Neuronal stem cell (in vitro differentiated cells): ENCODE measurements around the gene ERFL. TPM values are rescaled to one million over a fixed set of nuclear protein-coding genes. Genes with fewer than 3 reads are reported as not detected.

Experiments used
- DNase-seq: peaks from one replicate; pipeline ENCODE4 v3.0.0-alpha.2; 2013; ENCODE audit warnings: low spot score
- H2AFZ ChIP-seq: one replicate; pipeline ENCODE4 v1.6.1; 2013; ENCODE audit warnings: mild to moderate bottlenecking, low read length, inconsistent platforms
- H2AK5ac ChIP-seq: 2 replicates; pipeline ENCODE4 v1.6.1; 2013; ENCODE audit warnings: low read depth, mild to moderate bottlenecking, inconsistent platforms, low read length, moderate library complexity, mixed read lengths
- H2BK120ac ChIP-seq: 2 replicates; pipeline ENCODE4 v1.6.1; 2013; ENCODE audit warnings: low read depth, mild to moderate bottlenecking, inconsistent platforms, low read length, moderate library complexity, mixed read lengths
- H2BK12ac ChIP-seq: one replicate; pipeline ENCODE4 v1.6.1; 2013; ENCODE audit warnings: low read length, inconsistent platforms
- H2BK15ac ChIP-seq: 2 replicates; pipeline ENCODE4 v1.6.1; 2013; ENCODE audit warnings: mild to moderate bottlenecking, low read length, inconsistent platforms, mixed read lengths
- H2BK5ac ChIP-seq: one replicate; pipeline ENCODE4 v1.6.1; 2013; ENCODE audit warnings: inconsistent platforms, mild to moderate bottlenecking, low read length, moderate library complexity
- H3K14ac ChIP-seq: one replicate; pipeline ENCODE4 v1.6.1; 2013; ENCODE audit warnings: low read length, inconsistent platforms
- H3K18ac ChIP-seq: 2 replicates; pipeline ENCODE4 v1.6.1; 2013; ENCODE audit warnings: low read length, inconsistent platforms
- H3K23ac ChIP-seq: 2 replicates; pipeline ENCODE4 v1.6.1; 2013; ENCODE audit warnings: low read depth, mild to moderate bottlenecking, mixed read lengths, low read length, inconsistent platforms; ENCODE audit not compliant: poor library complexity
- H3K27ac ChIP-seq: replicated peaks from 3 replicates; pipeline ENCODE4 v1.5.1; 2013; ENCODE audit warnings: low read length, inconsistent platforms
- H3K27me3 ChIP-seq, 3 experiments: 2 replicates each; pipeline ENCODE4 v1.6.1; 2013; ENCODE audit warnings: low read length in 3 of 3, mild to moderate bottlenecking in 2 of 3, inconsistent platforms in 1 of 3, low read depth in 1 of 3, mixed read lengths in 1 of 3, moderate library complexity in 1 of 3; ENCODE audit not compliant: control insufficient read depth in 3 of 3, insufficient read depth in 3 of 3
- H3K36me3 ChIP-seq, 2 donors: replicated peaks in 1 of 2; 2 replicates each; pipeline ENCODE4 v1.6.1; 2013; ENCODE audit warnings: low read length in 2 of 2; ENCODE audit not compliant: control insufficient read depth in 2 of 2, insufficient read depth in 2 of 2
- H3K4ac ChIP-seq: 2 replicates; pipeline ENCODE4 v1.6.1; 2013; ENCODE audit warnings: inconsistent platforms, mild to moderate bottlenecking, low read length, moderate library complexity
- H3K4me1 ChIP-seq, 2 donors: 1 replicate in 1 of 2; 2 replicates in 1 of 2; pipeline ENCODE4 v1.6.1; 2013; ENCODE audit warnings: low read length in 2 of 2, low read depth in 1 of 2; ENCODE audit not compliant: control insufficient read depth in 2 of 2, insufficient read depth in 1 of 2
- H3K4me2 ChIP-seq: one replicate; pipeline ENCODE4 v1.6.1; 2013; ENCODE audit warnings: mild to moderate bottlenecking, low read length, inconsistent platforms; ENCODE audit not compliant: insufficient read depth, poor library complexity, severe bottlenecking
- H3K4me3 ChIP-seq, 2 donors: 2 replicates each; pipeline ENCODE4 v1.5.1; 2013; ENCODE audit warnings: low read length in 2 of 2, mild to moderate bottlenecking in 2 of 2, inconsistent platforms in 1 of 2, moderate library complexity in 1 of 2
- H3K79me1 ChIP-seq: one replicate; pipeline ENCODE4 v1.6.1; 2013; ENCODE audit warnings: low read depth, mild to moderate bottlenecking, inconsistent platforms, low read length, moderate library complexity
- H3K9ac ChIP-seq: one replicate; pipeline ENCODE4 v1.6.1; 2013; ENCODE audit warnings: mild to moderate bottlenecking, low read depth, low read length, inconsistent platforms; ENCODE audit not compliant: poor library complexity
- H3K9me3 ChIP-seq, 2 donors: replicated peaks in 1 of 2; 2 replicates each; pipeline versions ENCODE3 to v1.6.1; 2013; ENCODE audit warnings: low read length in 2 of 2, mild to moderate bottlenecking in 2 of 2, inconsistent platforms in 1 of 2, low read depth in 1 of 2, mixed read lengths in 1 of 2, moderate library complexity in 1 of 2; ENCODE audit not compliant: control insufficient read depth in 2 of 2, insufficient read depth in 1 of 2
- H4K8ac ChIP-seq: one replicate; pipeline ENCODE4 v1.6.1; 2013; ENCODE audit warnings: low read depth, mild to moderate bottlenecking, inconsistent platforms, low read length, moderate library complexity
- H4K91ac ChIP-seq: one replicate; pipeline ENCODE4 v1.6.1; 2013; ENCODE audit warnings: low read length, low read depth, mild to moderate bottlenecking, inconsistent platforms; ENCODE audit not compliant: poor library complexity
- WGBS, 2 donors: extraction: QIAGEN DNeasy Blood & Tissue Kit; methylation state at CpG; one replicate each; pipeline ENCODE4 v1.1.7; 2013; ENCODE audit warnings: missing lambda C conversion rate in 2 of 2, mixed read lengths in 1 of 2; ENCODE audit not compliant: insufficient read length in 2 of 2, insufficient replicate concordance in 1 of 2; ENCODE audit errors: extremely low coverage in 2 of 2; 5-methylcytosine and 5-hydroxymethylcytosine counted together
- polyA plus RNA-seq, 2 experiments: library from polyadenylated mRNA; stranded (reverse); fragments of 200-250 nt; gene quantifications; one replicate each; pipeline ENCODE4 v1.2.3, GENCODE V29; 2013

Gene ERFL
- polyA plus RNA-seq (2013, experiment 1 of 2): 0.47 TPM
- polyA plus RNA-seq (2013, experiment 2 of 2): 0.44 TPM

DNA sequence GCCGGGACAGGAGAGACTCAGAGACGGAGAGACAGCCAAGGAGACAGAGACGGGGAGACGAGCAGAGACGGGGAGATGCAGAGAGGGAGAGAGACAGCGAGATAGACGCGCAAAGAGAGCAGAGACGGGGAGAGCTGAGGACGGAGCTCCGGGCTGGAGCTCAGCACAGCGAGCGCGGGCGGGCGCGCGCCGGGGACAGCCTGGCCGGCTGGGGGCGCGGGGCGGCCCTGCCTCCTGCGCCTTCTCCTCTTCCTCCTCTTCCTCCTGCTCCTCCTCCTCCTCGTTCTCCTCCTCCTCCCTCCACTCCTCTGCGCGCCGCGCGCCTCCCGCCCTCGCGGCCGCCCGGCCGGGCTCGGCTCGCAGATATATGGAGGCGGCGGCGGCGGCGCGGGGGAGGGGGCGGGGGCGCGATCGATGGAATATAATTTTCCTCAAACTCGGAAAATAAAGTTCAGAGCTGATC is at the start of gene ERFL:
ERFL (minus strand) TSS at position 229 of the 463 bp plus-strand sequence. CDS start 15,530 bp downstream, outside the sequence.
- H3K4me2 ChIP-seq: peak within 1 kb of the TSS; percentile 79
- DNase-seq: no peak
- H3K4me1 ChIP-seq: peaks cover 6 to 10% of the 10 kb centered on the region in 2 donors

DNA sequence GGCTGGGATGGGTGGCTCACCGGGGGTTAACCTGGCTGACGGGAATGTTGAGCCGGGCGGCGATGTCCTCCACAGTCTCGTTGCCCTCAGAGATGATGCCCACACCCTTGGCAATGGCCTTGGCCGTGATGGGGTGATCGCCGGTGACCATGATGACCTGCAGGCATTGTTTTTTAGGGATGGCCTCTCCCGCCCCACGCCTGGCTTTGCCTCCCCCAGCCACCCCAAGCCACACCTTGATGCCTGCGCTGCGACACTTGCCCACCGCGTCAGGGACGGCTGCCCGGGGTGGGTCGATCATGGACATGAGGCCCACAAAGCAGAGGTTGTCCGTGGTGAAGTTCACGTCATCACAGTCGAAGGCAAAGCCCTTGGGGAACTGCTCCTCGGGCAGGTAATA is 49.7 kb upstream of the ERFL start:
- no CpG with 5 or more reads among the region's 22 CpGs for WGBS, 2 donors
- H3K79me1 ChIP-seq: no peaks in the 10 kb centered on the region
- H3K4me2 ChIP-seq: no peak overlapping the region
- H3K4me1 ChIP-seq: no peaks in the 10 kb centered on the region
- no peak overlapping the region for H2BK12ac ChIP-seq
- no peak overlapping the region for H3K18ac ChIP-seq
- H3K27ac ChIP-seq: no peak overlapping the region
- no peak overlapping the region for H2AFZ ChIP-seq
- peak overlapping the region; percentile 70 for H3K9ac ChIP-seq
- H2BK120ac ChIP-seq: no peak overlapping the region
- H3K14ac ChIP-seq: peak overlapping the region; percentile 56
- no peak overlapping the region for H2BK15ac ChIP-seq
- H4K8ac ChIP-seq: no peak overlapping the region
- H3K4ac ChIP-seq: no peak overlapping the region
- DNase-seq: no peak
- H3K4me3 ChIP-seq: peak overlapping the region in 1 of 2 donors; percentile 12
- peaks cover 3 to 14% of the 10 kb centered on the region in 2 donors for H3K36me3 ChIP-seq
- H3K27me3 ChIP-seq: no peaks in the 10 kb centered on the region
- H2BK5ac ChIP-seq: no peak overlapping the region
- no peak overlapping the region for H4K91ac ChIP-seq
- H3K9me3 ChIP-seq: no peaks in the 10 kb centered on the region
- H2AK5ac ChIP-seq: peak overlapping the region; percentile 81
- peak overlapping the region; percentile 55 for H3K23ac ChIP-seq

More for the DNA sequence above, at the start of gene ERFL:
- peak within 1 kb of the TSS; percentile 89 for H2AFZ ChIP-seq
- H3K9me3 ChIP-seq: peaks cover 0 to 11% of the 10 kb centered on the region in 2 donors
- peak within 1 kb of the TSS; percentile 93 for H3K18ac ChIP-seq
- H4K8ac ChIP-seq: no peak within 1 kb of the TSS
- H3K79me1 ChIP-seq: no peaks in the 10 kb centered on the region
- H3K9ac ChIP-seq: peak within 1 kb of the TSS; percentile 87
- no peak within 1 kb of the TSS for H2BK15ac ChIP-seq
- H3K27ac ChIP-seq: no peak within 1 kb of the TSS
- H2BK5ac ChIP-seq: no peak within 1 kb of the TSS
- no peaks in the 10 kb centered on the region for H3K36me3 ChIP-seq
- no CpG with 5 or more reads among the region's 49 CpGs for WGBS, 2 donors
- peaks cover 47 to 94% (median 88%) of the 10 kb centered on the region in 3 experiments for H3K27me3 ChIP-seq
- H4K91ac ChIP-seq: no peak within 1 kb of the TSS
- H2BK120ac ChIP-seq: peak within 1 kb of the TSS; percentile 33
- peak within 1 kb of the TSS; percentile 47 for H2BK12ac ChIP-seq
- no peak within 1 kb of the TSS for H3K4ac ChIP-seq
- peak within 1 kb of the TSS; percentile 83 for H3K14ac ChIP-seq
- peak within 1 kb of the TSS; percentile 44 to 72 for H3K4me3 ChIP-seq
- H3K23ac ChIP-seq: peak within 1 kb of the TSS; percentile 95
- no peak within 1 kb of the TSS for H2AK5ac ChIP-seq

DNA sequence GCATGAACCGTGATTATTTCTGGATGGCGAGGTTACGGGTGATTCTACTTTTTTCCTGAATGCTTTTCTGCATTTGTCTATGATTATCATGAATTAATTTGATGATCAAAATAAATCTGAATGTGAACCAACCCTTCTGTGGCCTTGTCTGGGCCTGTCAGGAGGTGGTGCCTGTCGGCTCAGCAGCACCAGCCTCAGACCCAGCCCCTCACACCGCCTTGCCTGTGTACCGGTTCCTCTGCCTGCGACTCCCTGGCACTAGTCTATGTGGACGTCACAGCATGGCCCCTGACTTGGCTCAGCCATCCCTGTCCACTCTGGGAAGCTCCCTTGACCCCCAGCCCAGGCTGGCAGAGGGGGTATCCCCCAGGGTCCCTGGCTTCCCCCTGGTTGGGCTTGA is 46.4 kb upstream of the ERFL start:
- no peak overlapping the region for H4K91ac ChIP-seq
- H3K36me3 ChIP-seq: peaks cover 5% of the 10 kb centered on the region in 2 donors
- no CpG with 5 or more reads among the region's 8 CpGs for WGBS, 2 donors
- no peak overlapping the region for H2BK120ac ChIP-seq
- no peak overlapping the region for H3K4ac ChIP-seq
- no peak overlapping the region for H3K18ac ChIP-seq
- H3K27ac ChIP-seq: no peak overlapping the region
- H3K9me3 ChIP-seq: no peaks in the 10 kb centered on the region
- no peak overlapping the region for H2AFZ ChIP-seq
- H3K79me1 ChIP-seq: no peaks in the 10 kb centered on the region
- H3K4me3 ChIP-seq: no peak overlapping the region
- H2BK15ac ChIP-seq: no peak overlapping the region
- H2BK5ac ChIP-seq: no peak overlapping the region
- H3K4me2 ChIP-seq: no peak overlapping the region
- no peaks in the 10 kb centered on the region for H3K27me3 ChIP-seq
- H2AK5ac ChIP-seq: no peak overlapping the region
- H2BK12ac ChIP-seq: peak overlapping the region; percentile 90
- no peak overlapping the region for H3K23ac ChIP-seq
- H4K8ac ChIP-seq: no peak overlapping the region
- no peak overlapping the region for H3K9ac ChIP-seq
- no peak overlapping the region for H3K14ac ChIP-seq
- DNase-seq: no peak
- no peaks in the 10 kb centered on the region for H3K4me1 ChIP-seq

DNA sequence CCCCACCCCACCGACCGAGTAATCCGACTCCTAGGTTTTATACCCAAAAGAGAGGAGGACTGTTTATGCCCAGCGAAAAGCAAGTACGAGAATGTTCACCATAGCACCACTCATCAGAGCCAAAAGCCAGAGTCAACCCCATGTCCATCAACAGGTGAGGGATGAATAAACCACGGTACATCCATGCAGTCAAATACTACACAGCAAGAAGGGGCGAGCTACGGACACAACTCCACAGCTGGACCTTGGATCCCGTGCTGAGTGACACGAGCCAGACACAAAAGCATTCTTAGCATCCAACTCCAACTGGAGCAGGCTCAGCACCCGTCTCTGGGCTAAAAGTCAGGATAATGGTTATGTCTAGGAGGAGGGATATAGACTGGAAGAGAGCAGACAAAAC is 43.1 kb upstream of the ERFL start:
- no peak overlapping the region for H2BK5ac ChIP-seq
- no peak overlapping the region for H2AK5ac ChIP-seq
- no peaks in the 10 kb centered on the region for H3K4me1 ChIP-seq
- DNase-seq: no peak
- H3K23ac ChIP-seq: no peak overlapping the region
- H2BK120ac ChIP-seq: no peak overlapping the region
- H3K18ac ChIP-seq: no peak overlapping the region
- no peak overlapping the region for H4K91ac ChIP-seq
- no peak overlapping the region for H3K4ac ChIP-seq
- no peak overlapping the region for H3K4me3 ChIP-seq
- peak overlapping the region; percentile 18 for H3K4me2 ChIP-seq
- no CpG with 5 or more reads among the region's 11 CpGs for WGBS, 2 donors
- no peak overlapping the region for H2BK15ac ChIP-seq
- no peaks in the 10 kb centered on the region for H3K79me1 ChIP-seq
- H2BK12ac ChIP-seq: no peak overlapping the region
- no peak overlapping the region for H2AFZ ChIP-seq
- peaks cover 5% of the 10 kb centered on the region in 2 donors for H3K36me3 ChIP-seq
- peak overlapping the region; percentile 21 for H3K9ac ChIP-seq
- H3K9me3 ChIP-seq: no peaks in the 10 kb centered on the region
- no peak overlapping the region for H3K27ac ChIP-seq
- H3K27me3 ChIP-seq: no peaks in the 10 kb centered on the region
- H4K8ac ChIP-seq: peak overlapping the region; percentile 65
- peak overlapping the region; percentile 38 for H3K14ac ChIP-seq
